Stimulated activated CD4-positive, alpha-beta T cell treated with anti-CD3 and anti-CD28 coated beads, TNF-alpha, amount 100 ng/mL, for 4 hours (primary cell): Measurements from ENCODE around the gene EXOC4.

Experiments
- DNase-seq, 3 experiments: peaks; one replicate each; pipeline ENCODE4 v3.0.0-alpha.2; 2020; ENCODE audit warnings: low read depth in 3 of 3

Gene EXOC4

DNA sequence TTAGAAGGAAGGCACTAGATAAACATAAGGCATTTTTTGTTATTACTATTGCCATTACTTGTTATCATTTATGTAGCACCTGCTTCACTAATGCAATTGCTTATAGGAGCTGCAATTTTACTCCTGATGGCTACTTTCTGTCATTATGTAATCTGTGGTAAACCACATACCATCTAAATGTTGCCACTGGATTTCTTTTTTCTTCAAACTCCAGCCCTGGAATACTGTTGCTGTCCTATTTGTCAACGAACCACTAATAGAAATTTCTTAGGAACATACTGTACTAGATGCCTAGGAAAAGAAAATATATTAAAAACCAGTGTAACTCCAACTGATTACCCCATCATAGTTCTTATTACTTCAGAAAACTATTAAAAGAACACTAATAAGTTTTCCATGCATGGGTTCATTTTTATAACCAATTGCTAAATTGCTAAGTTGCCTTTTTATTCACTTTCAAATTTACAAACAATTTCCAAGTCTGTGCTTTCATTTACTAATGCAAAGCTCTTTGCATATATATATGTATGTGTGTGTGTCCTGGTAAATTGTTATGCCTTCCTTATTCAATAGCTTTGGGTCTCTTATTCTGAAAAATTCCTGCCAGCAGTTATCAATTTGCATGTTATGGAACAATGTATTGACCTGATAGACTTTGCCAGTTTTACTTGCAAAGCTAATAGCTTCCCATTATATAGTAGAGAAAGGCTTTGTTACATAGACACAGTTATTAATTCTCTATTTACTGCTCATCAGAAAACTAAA, 287.4 kb downstream of the EXOC4 start:
- DNase-seq: no peak

GRCh38 chr7:133542209-133542780, 289.4 kb downstream of the EXOC4 start:
- no peak for DNase-seq

- no peak for DNase-seq
Observed at GRCh38 chr7:133543657-133544056, 290.8 kb downstream of the EXOC4 start.

DNA sequence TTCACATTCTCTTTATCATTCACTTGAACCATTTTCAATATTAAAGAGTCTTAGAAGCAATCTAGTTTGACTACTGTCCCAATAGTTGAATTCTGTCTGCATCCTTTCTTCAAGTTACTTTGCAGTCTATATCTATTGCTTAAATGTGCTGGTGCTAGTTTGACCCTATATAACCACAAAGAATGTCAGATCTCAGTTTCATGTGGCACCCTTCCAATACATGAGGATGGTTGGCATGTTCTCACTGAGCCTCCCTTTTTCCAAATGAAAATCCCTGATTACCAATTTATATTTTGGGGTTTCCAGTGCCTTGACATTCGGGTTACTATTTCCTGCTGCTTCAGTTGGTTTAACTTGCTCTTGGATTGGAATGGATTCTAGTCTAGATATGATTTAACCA, 292.7 kb downstream of the EXOC4 start:
- no peak for DNase-seq

- DNase-seq: no peak
Observed at GRCh38 chr7:133547981-133548380, 295.1 kb downstream of the EXOC4 start.

DNA sequence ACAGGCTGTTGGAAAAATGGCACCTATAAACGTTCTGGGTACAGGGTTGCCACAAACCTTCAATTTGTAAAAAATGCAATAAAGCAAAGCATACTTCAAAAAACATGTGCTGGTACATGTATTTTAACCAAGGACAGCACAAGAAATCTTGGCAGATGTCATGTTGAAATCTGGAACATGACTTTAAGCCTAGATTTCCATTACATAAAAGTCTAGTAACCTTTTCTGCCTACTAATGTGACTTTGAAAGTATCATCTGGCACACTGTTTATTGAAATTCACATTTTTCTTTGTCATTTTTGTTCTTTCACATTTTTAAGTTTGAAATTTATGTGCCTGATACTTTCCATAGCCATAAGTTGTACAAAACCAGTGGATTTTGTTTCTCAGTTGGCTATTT, 296.8 kb downstream of the EXOC4 start:
- DNase-seq: no peak

- DNase-seq: no peak
Observed at GRCh38 chr7:133550145-133550544, 297.3 kb downstream of the EXOC4 start.

GRCh38 chr7:133550811-133551210, 297.9 kb downstream of the EXOC4 start:
- DNase-seq: no peak

- DNase-seq: no peak
Observed at GRCh38 chr7:133551466-133551865, 298.6 kb downstream of the EXOC4 start.

DNA sequence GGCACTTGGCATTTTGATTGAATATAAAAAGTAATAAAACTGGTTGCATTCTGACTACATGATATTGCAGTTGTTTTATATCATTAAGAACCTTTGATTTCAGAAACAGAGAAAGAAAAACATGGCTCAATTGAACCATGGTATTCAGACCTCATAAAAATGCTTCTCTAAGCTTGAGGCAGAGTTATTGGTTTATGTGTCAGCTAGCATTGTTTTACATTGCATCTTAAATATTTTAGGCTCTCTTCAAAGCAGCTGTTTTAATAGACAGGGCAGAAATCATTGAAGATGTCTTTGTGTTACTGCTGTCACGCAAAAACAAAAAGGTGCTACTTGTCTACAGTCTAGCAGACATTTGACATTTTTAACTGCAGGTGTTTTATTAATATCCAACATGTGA, 299.2 kb downstream of the EXOC4 start:
- DNase-seq: no peak

DNA sequence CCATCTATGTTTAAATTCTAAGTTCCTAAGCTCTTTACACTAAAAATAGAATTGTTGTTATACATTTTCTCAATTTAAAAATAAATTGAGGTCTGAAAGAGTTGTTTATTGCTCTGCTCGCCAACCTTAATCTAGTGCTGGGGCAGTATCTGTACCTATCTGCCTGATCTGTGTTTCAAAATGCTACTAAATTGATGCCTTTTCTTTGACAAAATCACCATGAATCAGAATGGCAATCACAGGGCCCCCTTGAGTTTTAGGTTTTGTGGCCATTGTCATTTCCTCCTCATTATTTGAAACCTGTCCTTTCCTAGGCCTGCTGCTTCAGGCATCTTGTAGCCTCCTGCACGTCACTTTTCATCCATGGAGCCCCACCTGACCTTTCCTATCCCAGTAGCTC, 301.5 kb downstream of the EXOC4 start:
- no peak for DNase-seq

- DNase-seq: no peak
Observed at GRCh38 chr7:133556048-133556447, 303.2 kb downstream of the EXOC4 start.

DNA sequence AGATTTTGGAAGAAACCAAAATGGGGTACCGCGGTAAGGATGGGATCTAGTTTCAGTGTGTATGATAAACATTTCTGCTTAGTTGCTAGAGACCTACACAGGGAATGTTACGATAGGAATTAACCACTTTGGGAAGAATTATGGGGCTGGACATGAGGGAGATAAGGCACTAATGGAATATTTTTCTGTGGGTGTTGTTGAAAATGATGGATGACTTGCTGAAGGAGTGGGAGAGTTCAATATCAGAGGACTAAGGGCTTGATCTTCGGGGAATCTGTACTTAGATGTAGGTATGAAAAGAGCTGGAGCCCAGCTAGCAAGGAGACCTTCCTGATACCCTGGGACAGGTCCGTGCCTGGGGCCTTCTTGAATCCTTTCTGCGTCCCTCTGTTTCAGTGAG, 303.7 kb downstream of the EXOC4 start:
- DNase-seq: no peak

- no peak for DNase-seq
Observed at GRCh38 chr7:133560900-133561299, 308.0 kb downstream of the EXOC4 start.

GRCh38 chr7:133561396-133561795, 308.5 kb downstream of the EXOC4 start:
- no peak for DNase-seq

DNA sequence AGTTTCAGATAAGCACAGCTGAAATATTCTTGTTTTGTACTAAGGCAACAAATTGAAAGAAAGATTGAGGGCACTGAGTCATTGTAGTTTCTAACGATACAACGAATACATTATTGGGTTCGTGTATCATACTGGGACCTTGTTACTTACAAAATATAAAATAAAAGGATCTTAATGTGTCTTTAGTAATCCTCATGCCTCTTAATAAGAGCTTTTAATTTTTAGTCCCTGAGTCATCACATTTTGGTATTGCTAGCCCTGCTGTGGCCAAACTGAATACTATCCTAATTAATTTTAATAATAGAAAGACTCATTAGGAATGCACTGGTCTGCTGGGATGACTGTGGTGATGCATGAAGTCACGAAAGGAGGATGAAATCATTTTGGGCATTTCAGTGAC, 309.7 kb downstream of the EXOC4 start:
- DNase-seq: no peak

- DNase-seq: no peak
Observed at GRCh38 chr7:133563251-133563650, 310.4 kb downstream of the EXOC4 start.

GRCh38 chr7:133564484-133564883, 311.6 kb downstream of the EXOC4 start:
- no peak for DNase-seq

- DNase-seq: no peak
Observed at GRCh38 chr7:133568544-133568943, 315.7 kb downstream of the EXOC4 start.

GRCh38 chr7:133570321-133570720, 317.4 kb downstream of the EXOC4 start:
- no peak for DNase-seq

- DNase-seq: no peak
Observed at GRCh38 chr7:133571076-133571475, 318.2 kb downstream of the EXOC4 start.

DNA sequence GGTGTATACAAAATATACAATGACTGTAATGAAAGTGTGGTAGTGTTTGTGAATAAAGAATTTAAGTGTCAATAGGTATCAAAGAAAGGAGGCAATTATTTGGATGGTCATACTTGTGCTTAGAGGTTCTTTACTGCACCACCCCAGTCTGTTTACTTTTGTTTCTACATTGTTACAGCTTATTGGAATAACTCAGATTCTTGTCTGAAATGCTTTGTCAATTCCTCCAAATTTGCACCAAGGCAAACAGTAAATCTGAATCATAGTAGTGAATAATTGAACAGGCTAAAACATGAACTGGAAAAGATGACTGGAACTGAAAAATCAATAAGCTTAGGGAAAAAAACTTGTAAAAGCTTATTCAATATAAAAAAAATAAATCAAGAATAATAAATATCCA, 319.2 kb downstream of the EXOC4 start:
- DNase-seq: no peak

DNA sequence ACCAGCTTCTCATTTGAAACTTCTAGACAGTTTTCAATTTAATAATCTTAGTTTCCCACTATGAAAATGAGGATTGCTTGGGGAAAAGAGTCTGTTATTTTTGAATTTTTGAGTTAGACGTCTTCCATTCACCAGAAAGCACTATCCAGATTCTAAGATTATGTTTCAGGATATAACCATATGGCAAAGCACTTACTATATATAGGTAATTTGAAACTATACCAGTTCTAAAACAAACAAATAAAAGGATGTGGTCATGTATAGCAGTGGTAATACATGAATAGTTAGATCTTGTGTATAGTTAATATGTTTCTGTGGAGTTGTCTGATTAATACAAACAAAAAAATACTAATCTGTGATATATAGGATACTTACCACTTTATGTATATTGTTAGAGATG, 320.0 kb downstream of the EXOC4 start:
- DNase-seq: no peak
